ENCODE results near the gene IGDCC3.
A peak's percentile ranks its signal among the peaks of the same experiment; 100 is the strongest.

IGDCC3 gene

GRCh38 chr15:65386886-65387285, 9.1 kb upstream of the IGDCC3 start:
- no peak for DNase-seq (ENCODE audit: low read depth)

GRCh38 chr15:65386376-65386775, 8.6 kb upstream of the IGDCC3 start:
- no peak for DNase-seq (ENCODE audit: low read depth)

- no peak for DNase-seq (ENCODE audit: low read depth)
Measured at GRCh38 chr15:65385870-65386258, 8.1 kb upstream of the IGDCC3 start.

- peak; percentile 84 for DNase-seq (ENCODE audit: low read depth)
Measured at GRCh38 chr15:65384895-65385869, 7.4 kb upstream of the IGDCC3 start.

GRCh38 chr15:65384505-65384894, 6.7 kb upstream of the IGDCC3 start:
- no peak for DNase-seq (ENCODE audit: low read depth)

- DNase-seq (ENCODE audit: low read depth) = no peak
Measured at GRCh38 chr15:65383991-65384390, 6.2 kb upstream of the IGDCC3 start.

- DNase-seq (ENCODE audit: low read depth) = no peak
Measured at GRCh38 chr15:65383456-65383855, 5.7 kb upstream of the IGDCC3 start.

- DNase-seq (ENCODE audit: low read depth) = no peak
Measured at GRCh38 chr15:65382921-65383320, 5.1 kb upstream of the IGDCC3 start.

- no peak for DNase-seq (ENCODE audit: low read depth)
Measured at GRCh38 chr15:65382146-65382491, 4.3 kb upstream of the IGDCC3 start.

- DNase-seq (ENCODE audit: low read depth) = no peak
Measured at GRCh38 chr15:65381445-65382145, 3.8 kb upstream of the IGDCC3 start.

GRCh38 chr15:65379986-65380385, 2.2 kb upstream of the IGDCC3 start:
- no peak for DNase-seq (ENCODE audit: low read depth)

GRCh38 chr15:65377105-65377975, 462 bp downstream of the IGDCC3 start:
- DNase-seq (ENCODE audit: low read depth) = peak; percentile 36

- DNase-seq (ENCODE audit: low read depth) = peak; percentile 19
Measured at GRCh38 chr15:65376767-65377104, 1.1 kb downstream of the IGDCC3 start.

GRCh38 chr15:65375871-65376607, 1.8 kb downstream of the IGDCC3 start:
- DNase-seq (ENCODE audit: low read depth) = no peak

- DNase-seq (ENCODE audit: low read depth) = peak; percentile 43
Measured at GRCh38 chr15:65374821-65375401, 2.9 kb downstream of the IGDCC3 start.

GRCh38 chr15:65374334-65374733, 3.5 kb downstream of the IGDCC3 start:
- no peak for DNase-seq (ENCODE audit: low read depth)

GRCh38 chr15:65373163-65373651, 4.6 kb downstream of the IGDCC3 start:
- DNase-seq (ENCODE audit: low read depth) = no peak

GRCh38 chr15:65372787-65373067, 5.1 kb downstream of the IGDCC3 start:
- DNase-seq (ENCODE audit: low read depth) = no peak

- no peak for DNase-seq (ENCODE audit: low read depth)
Measured at GRCh38 chr15:65371976-65372786, 5.6 kb downstream of the IGDCC3 start.

GRCh38 chr15:65370885-65371284, 6.9 kb downstream of the IGDCC3 start:
- no peak for DNase-seq (ENCODE audit: low read depth)

- no peak for DNase-seq (ENCODE audit: low read depth)
Measured at GRCh38 chr15:65369651-65370050, 8.2 kb downstream of the IGDCC3 start.
